Gastrocnemius medialis (tissue), 4 donors: ENCODE measurements around the gene HK1.

ENCODE experiments used
- CTCF ChIP-seq, 5 experiments: fragments of 450-650 bp in 3 of 5; fragments of 200-600 bp in 2 of 5; sonication (generic) in 2 of 5; IDR thresholded peaks in 4 of 5; conservative IDR thresholded peaks in 1 of 5; 1 replicate in 4 of 5; 2 replicates in 1 of 5; pipeline ENCODE4 v1.5.1; 2016 to 2019; ENCODE audit warnings: antibody characterized with exemption in 5 of 5, mild to moderate bottlenecking in 3 of 5, moderate library complexity in 3 of 5
- POLR2A ChIP-seq, 2 donors: fragments of 450-650 bp; IDR thresholded peaks; one replicate each; pipeline ENCODE4 v1.6.1; 2017; ENCODE audit warnings: antibody characterized with exemption in 2 of 2, mild to moderate bottlenecking in 2 of 2, moderate library complexity in 2 of 2

- TF ChIP-seq CTCF (IDR thresholded peaks at IDR 0.05 in 4 of 5, conservative IDR thresholded peaks at IDR 0.05 in 1 of 5) (no peak), POLR2A (IDR thresholded peaks at IDR 0.05) (no peak)
Observed at GRCh38 chr10:69250041-69250440, 28.3 kb upstream of the HK1 start.
